HCT116 (cell line): ENCODE measurements around the gene RSPH9. TPM values are rescaled to one million over a fixed set of nuclear protein-coding genes. Genes with fewer than 3 reads are reported as not detected.

Experiments used
- ATAC-seq: fragments of 200-7000 bp; cut with Tn5 transposase; 2 replicates; pipeline ENCODE4 v1.9.1; 2020; ENCODE audit warnings: mild to moderate bottlenecking, moderate library complexity
- BruUV-seq: library from RNA; stranded (reverse); fragments of 400-500 nt; replicated peaks from 2 replicates; lab custom pipeline; 2021; lab: Mats Ljungman, UMichigan
- CTCF ChIA-PET: fragments of 300-600 bp; sonication (Branson Sonifier 250); formaldehyde crosslinking; loops from one replicate; lab custom pipeline; 2021; ENCODE audit warnings: antibody characterized with exemption; lab: Charles Lee
- POLR2A ChIA-PET: fragments of 300-600, 350-600 bp; sonication (Branson Sonifier 250); formaldehyde crosslinking; loops from one replicate; lab custom pipeline; 2021; ENCODE audit warnings: antibody characterized with exemption; lab: Charles Lee
- RAD21 ChIA-PET, 2 experiments: fragments of 300-600 bp; sonication (Branson Sonifier 250); formaldehyde crosslinking; loops; one replicate each; lab custom pipeline; 2023; ENCODE audit warnings: low total read pairs in 2 of 2; ENCODE audit not compliant: uncharacterized antibody in 2 of 2, unreplicated experiment in 2 of 2, low non-redundant PET in 1 of 2; lab: Charles Lee
- DNase-seq: peaks from one replicate; pipeline ENCODE4 v3.0.0-alpha.2; 2010; ENCODE audit warnings: low read depth, low spot score
- H2AFZ ChIP-seq: fragments of 200-600 bp; shearing (Covaris generic), sonication (generic); 2 replicates; pipeline ENCODE4 v1.6.1; 2017; ENCODE audit warnings: low read depth, mixed run types, mixed read lengths, antibody characterized with exemption, low read length; ENCODE audit not compliant: poor library complexity, severe bottlenecking
- H3K27ac ChIP-seq: 2 replicates; pipeline ENCODE4 v1.5.1; 2012; ENCODE audit warnings: low read depth, low read length
- H3K27me3 ChIP-seq: fragments of 200-600 bp; sonication (generic); 2 replicates; pipeline ENCODE4 v1.6.1; 2016; ENCODE audit warnings: mixed run types, low read length, mixed read lengths; ENCODE audit not compliant: insufficient read depth
- H3K36me3 ChIP-seq, 2 experiments: fragments of 200-500 bp in 1 of 2; fragments of 200-600 bp in 1 of 2; sonication (Bioruptor generic) in 1 of 2; sonication (generic) in 1 of 2; 2 replicates each; pipeline versions ENCODE4 v1.5.1 to v1.6.1; 2014 to 2016; ENCODE audit warnings: low read length in 2 of 2, inconsistent platforms in 1 of 2, mixed read lengths in 1 of 2, mixed run types in 1 of 2; ENCODE audit not compliant: insufficient read depth in 2 of 2, control insufficient read depth in 1 of 2
- H3K4me1 ChIP-seq, 2 experiments: fragments of 200-600 bp in 1 of 2; sonication (generic) in 1 of 2; 2 replicates each; pipeline versions ENCODE4 v1.5.1 to v1.6.1; 2012 to 2017; ENCODE audit warnings: low read length in 2 of 2, inconsistent platforms in 1 of 2, mild to moderate bottlenecking in 1 of 2, mixed read lengths in 1 of 2, mixed run types in 1 of 2, moderate library complexity in 1 of 2; ENCODE audit not compliant: insufficient read depth in 2 of 2, control insufficient read depth in 1 of 2
- H3K4me2 ChIP-seq: fragments of 200-600 bp; sonication (generic); 2 replicates; pipeline ENCODE4 v1.6.1; 2017; ENCODE audit warnings: mixed run types, low read length, mixed read lengths
- H3K4me3 ChIP-seq, 2 experiments: fragments of 200-600 bp in 1 of 2; sonication (generic) in 1 of 2; replicated peaks in 1 of 2; 2 replicates each; pipeline ENCODE4 v1.5.1; 2011 to 2016; ENCODE audit warnings: low read length in 2 of 2, control low read depth in 1 of 2, low read depth in 1 of 2, mild to moderate bottlenecking in 1 of 2, mixed read lengths in 1 of 2, mixed run types in 1 of 2
- H3K79me2 ChIP-seq: fragments of 200-600 bp; sonication (generic); 2 replicates; pipeline ENCODE4 v1.6.1; 2017; ENCODE audit warnings: mild to moderate bottlenecking, mixed run types, low read length, moderate library complexity, mixed read lengths; ENCODE audit not compliant: insufficient read depth
- H3K9ac ChIP-seq: fragments of 200-600 bp; sonication (generic); 2 replicates; pipeline ENCODE4 v1.6.1; 2016; ENCODE audit warnings: low read length, mixed read lengths
- H3K9me2 ChIP-seq: fragments of 200-600 bp; sonication (generic), shearing (Covaris generic); 2 replicates; pipeline ENCODE4 v1.6.1; 2017; ENCODE audit warnings: mixed run types, mild to moderate bottlenecking, moderate library complexity; ENCODE audit not compliant: insufficient read depth
- H3K9me3 ChIP-seq, 2 experiments: fragments of 200-500 bp in 1 of 2; fragments of 200-600 bp in 1 of 2; sonication (Bioruptor generic) in 1 of 2; sonication (generic) in 1 of 2; 2 replicates each; pipeline ENCODE4 v1.6.1; 2014 to 2017; ENCODE audit warnings: low read length in 2 of 2, mixed read lengths in 2 of 2, inconsistent platforms in 1 of 2, low read depth in 1 of 2, mild to moderate bottlenecking in 1 of 2, mixed run types in 1 of 2, moderate library complexity in 1 of 2; ENCODE audit not compliant: control insufficient read depth in 1 of 2, insufficient read depth in 1 of 2
- H4K20me1 ChIP-seq: fragments of 200-600 bp; sonication (generic), shearing (Covaris generic); 2 replicates; pipeline ENCODE4 v1.6.1; 2017; ENCODE audit warnings: mixed run types, mild to moderate bottlenecking, moderate library complexity; ENCODE audit not compliant: insufficient read depth
- EGR1 ChIP-seq: IDR thresholded peaks from 2 replicates; pipeline ENCODE4 v1.6.1; 2012; ENCODE audit warnings: low read depth
- EZH2 ChIP-seq: fragments of 200-600 bp; sonication (generic); IDR thresholded peaks from 2 replicates; pipeline ENCODE4 v1.6.1; 2017; ENCODE audit warnings: antibody characterized with exemption, mixed run types
- POLR2AphosphoS5 ChIP-seq: IDR thresholded peaks from 2 replicates; pipeline ENCODE4 v1.6.1; 2011; ENCODE audit warnings: mild to moderate bottlenecking, low read depth, low read length, moderate library complexity
- SP1 ChIP-seq: IDR thresholded peaks from 2 replicates; pipeline ENCODE4 v1.6.1; 2012; ENCODE audit warnings: low read depth
- ZBTB33 ChIP-seq: IDR thresholded peaks from 2 replicates; pipeline ENCODE4 v1.6.1; 2011; ENCODE audit warnings: mild to moderate bottlenecking, low read length, moderate library complexity; ENCODE audit not compliant: insufficient replicate concordance; ENCODE audit errors: extremely low read depth
- ZFX ChIP-seq: fragments of 450-650 bp; IDR thresholded peaks from 2 replicates; pipeline ENCODE4 v1.6.1; 2017
- ZNF274 ChIP-seq: fragments of 200-500 bp; sonication (Bioruptor generic); IDR thresholded peaks from 2 replicates; pipeline ENCODE4 v1.6.1; 2014; ENCODE audit warnings: mild to moderate bottlenecking, low read depth, low read length, inconsistent platforms
- intact Hi-C: fragments of 100-400 bp; cut with micrococcal nuclease; formaldehyde crosslinking; loops from 2 replicates; pipeline ENCODE4 v1.10.0; 2022
- total RNA-seq: library from RNA; stranded (reverse); gene quantifications from one replicate; pipeline ENCODE4 v1.2.1, GENCODE V29; 2021; ENCODE audit not compliant: unreplicated experiment

Gene RSPH9
- total RNA-seq, 1 experiment from 2014 or later = not detected

GRCh38 chr6:43717822-43718221 lies 73.0 kb downstream of the RSPH9 start:
- no peaks in the 10 kb centered on the region for H3K79me2 ChIP-seq
- no peak overlapping the region for H3K9ac ChIP-seq
- no TSS peak for BruUV-seq
- DNase-seq (no peak), ATAC-seq (no peak)
- H3K9me3 ChIP-seq = no peaks in the 10 kb centered on the region
- H3K27ac ChIP-seq = no peak overlapping the region
- no peak for TF ChIP-seq POLR2AphosphoS5
- TF ChIP-seq ZFX = no peak
- no peak for TF ChIP-seq ZBTB33
- TF ChIP-seq SP1 = no peak
- no peak for TF ChIP-seq EZH2
- no peak for TF ChIP-seq ZNF274
- no peak for TF ChIP-seq EGR1
- intact Hi-C loops = no loop called here
- H3K4me2 ChIP-seq = no peak overlapping the region
- no peaks in the 10 kb centered on the region for H3K4me1 ChIP-seq
- ChIA-PET RAD21 (no interaction called here), POLR2A (no interaction called here), CTCF (interaction anchor here (1.0 kb wide), 1 partner anchor 50 kb away, joined by 4 read pairs; no protein-coding TSS in a partner anchor)
- 0 out of 2 replicates have a peak, but pooled peaks cover 4% of the 10 kb centered on the region for H3K27me3 ChIP-seq
- no peaks in the 10 kb centered on the region for H4K20me1 ChIP-seq
- H3K4me3 ChIP-seq = no peak overlapping the region
- H3K9me2 ChIP-seq = no peaks in the 10 kb centered on the region
- H2AFZ ChIP-seq = no peak overlapping the region
- no peaks in the 10 kb centered on the region for H3K36me3 ChIP-seq
